K562 (cell line): ENCODE measurements around the gene INCA1. TPM values are rescaled to one million over a fixed set of nuclear protein-coding genes. Genes with fewer than 3 reads are reported as not detected.

ENCODE experiments used
- ATAC-seq: fragments of 200-7000 bp; cut with Tn5 transposase; 3 replicates; pipeline ENCODE4 v1.9.1; 2020; ENCODE audit warnings: moderate library complexity
- BruUV-seq: library from RNA; stranded (reverse); fragments of 400-500 nt; replicated peaks from 2 replicates; lab custom pipeline; 2021; lab: Mats Ljungman, UMichigan
- CTCF ChIA-PET: fragments of 300-600 bp; formaldehyde crosslinking; extraction: SDS; loops from one replicate; lab custom pipeline; 2021; ENCODE audit warnings: low intra/inter-chr PET ratio; lab: Yijun Ruan, JAX
- POLR2A ChIA-PET: fragments of 300-600, 350-650 bp; sonication (Branson Sonifier 250); formaldehyde crosslinking; extraction: SDS; loops from one replicate; lab custom pipeline; 2021; ENCODE audit warnings: antibody characterized with exemption, inconsistent platforms; lab: Yijun Ruan, JAX
- DNase-seq, 4 experiments: peaks; one replicate each; pipeline versions ENCODE4 v3.0.0 to v3.0.0-alpha.2; 2011 to 2018; ENCODE audit warnings: low spot score in 3 of 4, mixed read lengths in 3 of 4; ENCODE audit errors: extremely low read depth in 1 of 4
- FAIRE-seq: peaks from 2 replicates; lab custom pipeline; 2011; peaks lifted over from hg19 to GRCh38; lab: Jason Lieb, UNC
- H2AFZ ChIP-seq: 2 replicates; pipeline ENCODE4 v1.6.0; 2011; ENCODE audit warnings: low read depth, low read length, control low read depth, inconsistent platforms
- H3K27ac ChIP-seq: fragments of 200-600 bp; 3 replicates; pipeline ENCODE4 v1.8.0; 2011; ENCODE audit warnings: low read depth, mild to moderate bottlenecking, control low read depth, inconsistent platforms, low read length, moderate library complexity, mixed read lengths; ENCODE audit errors: extremely low read depth
- H3K27me3 ChIP-seq, 2 experiments: fragments of 300-600 bp in 1 of 2; 2 replicates in 1 of 2; 3 replicates in 1 of 2; pipeline versions ENCODE4 v1.6.0 to v1.8.0; 2011; ENCODE audit warnings: inconsistent platforms in 2 of 2, low read length in 2 of 2, mild to moderate bottlenecking in 1 of 2, mixed read lengths in 1 of 2, moderate library complexity in 1 of 2; ENCODE audit not compliant: control insufficient read depth in 2 of 2, insufficient read depth in 2 of 2
- H3K36me3 ChIP-seq: fragments of 300-600 bp; 3 replicates; pipeline ENCODE4 v1.8.0; 2011; ENCODE audit warnings: mild to moderate bottlenecking, low read length, inconsistent platforms; ENCODE audit not compliant: control insufficient read depth, insufficient read depth
- H3K4me1 ChIP-seq, 2 experiments: fragments of 200-600 bp in 1 of 2; replicated peaks in 1 of 2; 2 replicates in 1 of 2; 3 replicates in 1 of 2; pipeline versions ENCODE4 v1.5.1 to v1.8.0; 2011; ENCODE audit warnings: inconsistent platforms in 2 of 2, low read length in 2 of 2, mild to moderate bottlenecking in 1 of 2, mixed read lengths in 1 of 2, moderate library complexity in 1 of 2; ENCODE audit not compliant: control insufficient read depth in 2 of 2, insufficient read depth in 2 of 2
- H3K4me2 ChIP-seq: 2 replicates; pipeline ENCODE4 v1.6.1; 2011; ENCODE audit warnings: low read length, control low read depth, inconsistent platforms, mixed read lengths; ENCODE audit not compliant: insufficient read depth
- H3K4me3 ChIP-seq: fragments of 200-600 bp; sonication (generic), shearing (Covaris generic); 2 replicates; pipeline ENCODE4 v1.5.1; 2016; ENCODE audit warnings: control low read depth, inconsistent platforms
- H3K79me2 ChIP-seq: fragments of 200-600 bp; 3 replicates; pipeline ENCODE4 v1.8.0; 2011; ENCODE audit warnings: low read length, inconsistent platforms; ENCODE audit not compliant: control insufficient read depth, insufficient read depth
- H3K9ac ChIP-seq, 2 experiments: 2 replicates each; pipeline versions ENCODE4 v1.6.0 to v1.6.1; 2011; ENCODE audit warnings: low read depth in 2 of 2, low read length in 2 of 2, control low read depth in 1 of 2, inconsistent platforms in 1 of 2, mild to moderate bottlenecking in 1 of 2, mixed read lengths in 1 of 2; ENCODE audit not compliant: insufficient read depth in 1 of 2
- H3K9me1 ChIP-seq: one replicate; pipeline ENCODE4 v1.6.0; 2011; ENCODE audit warnings: inconsistent platforms, mild to moderate bottlenecking, low read length, moderate library complexity; ENCODE audit not compliant: control insufficient read depth, insufficient read depth
- H3K9me3 ChIP-seq: replicated peaks from 2 replicates; pipeline ENCODE4 v1.5.1; 2011; ENCODE audit warnings: low read depth, low read length, inconsistent platforms; ENCODE audit not compliant: control insufficient read depth, insufficient read depth
- H4K20me1 ChIP-seq: replicated peaks from 2 replicates; pipeline ENCODE4 v1.6.1; 2011; ENCODE audit warnings: low read length, inconsistent platforms, mixed read lengths; ENCODE audit not compliant: control insufficient read depth, insufficient read depth
- MTA2 ChIP-seq: fragments of 450-650 bp; IDR thresholded peaks from 2 replicates; pipeline ENCODE4 v1.6.1; 2016; ENCODE audit warnings: low read depth
- NCOA1 ChIP-seq: fragments of 450-650 bp; IDR thresholded peaks from 2 replicates; pipeline ENCODE4 v1.6.1; 2016; ENCODE audit warnings: low read depth
- PTBP1 ChIP-seq: fragments of 200-400 bp; formaldehyde crosslinking; IDR thresholded peaks from 2 replicates; pipeline ENCODE4 v1.6.1; 2017; ENCODE audit warnings: low read depth, low read length
- RUNX1 ChIP-seq: sonication (generic); IDR thresholded peaks from 2 replicates; pipeline ENCODE4 v1.6.1; 2016; ENCODE audit warnings: antibody characterized with exemption, low read depth
- SPI1 ChIP-seq: IDR thresholded peaks from 2 replicates; pipeline ENCODE4 v1.6.1; 2011; ENCODE audit warnings: low read depth, low read length, control low read depth, borderline replicate concordance
- TFAP4 ChIP-seq: sonication (generic); formaldehyde crosslinking; IDR thresholded peaks from 2 replicates; pipeline ENCODE4 v1.8.0; 2022; ENCODE audit warnings: missing genetic modification reagents, mild to moderate bottlenecking, moderate library complexity, borderline replicate concordance
- ZNF184 ChIP-seq: sonication (generic); formaldehyde crosslinking; IDR thresholded peaks from 2 replicates; pipeline ENCODE4 v1.5.0; 2020; ENCODE audit warnings: missing genetic modification reagents
- ZNF212 ChIP-seq: fragments of 450-650 bp; formaldehyde crosslinking; IDR thresholded peaks from 2 replicates; pipeline ENCODE4 v1.4.0; 2020; ENCODE audit warnings: mild to moderate bottlenecking
- WGBS: fragments of 100-300 bp; shearing (Covaris generic); methylation state at CpG from one replicate; pipeline ENCODE4 v1.1.6; 2016; ENCODE audit warnings: low coverage, mixed read lengths; ENCODE audit not compliant: insufficient coverage; ENCODE audit errors: missing lambda C conversion rate; 5-methylcytosine and 5-hydroxymethylcytosine counted together
- in situ Hi-C: fragments of 300-500 bp; cut with MboI; formaldehyde crosslinking; loops from 4 replicates; pipeline ENCODE4 v1.15.0; 2018; ENCODE audit warnings: inconsistent platforms, mixed read lengths
- intact Hi-C: fragments of 100-400 bp; cut with micrococcal nuclease; formaldehyde crosslinking; loops from 2 replicates; pipeline ENCODE4 v1.14.2; 2022
- polyA plus RNA-seq, 8 experiments: library from polyadenylated mRNA; depleted of rRNA in 4 of 8; stranded (reverse) in 5 of 8; unstranded in 3 of 8; fragments of >200 nt; fragmentation: Nextera tagmentation in 2 of 8; fragmentation: Illumina TruSeq in 1 of 8; extraction: Ambion mirVana in 2 of 8; extraction: Trizol in 1 of 8; gene quantifications; 2 replicates each; pipeline versions ENCODE4 v1.2.1 to v1.2.3, GENCODE V29; 2011 to 2014; ENCODE audit warnings: inconsistent platforms in 1 of 8, missing spikeins in 1 of 8
- total RNA-seq, 7 experiments: library from RNA; depleted of rRNA in 6 of 7; stranded (reverse); fragments of >200 nt in 6 of 7; fragmentation: Illumina TruSeq in 2 of 7; extraction: Trizol in 2 of 7; gene quantifications; 2 replicates each; pipeline versions ENCODE4 v1.2.1 to v1.2.3, GENCODE V29; 2011 to 2021; ENCODE audit warnings: low replicate concordance in 1 of 7
- TF ChIP-seq, protein P1 (sequence below): sonication (generic); formaldehyde crosslinking; IDR thresholded peaks from 2 replicates; pipeline ENCODE4 v1.8.0; 2022; ENCODE audit warnings: mild to moderate bottlenecking, missing genetic modification reagents
- TF ChIP-seq, protein P2 (sequence below): sonication (generic); formaldehyde crosslinking; IDR thresholded peaks from 2 replicates; pipeline ENCODE4 v1.8.1; 2023; ENCODE audit warnings: mild to moderate bottlenecking, missing genetic modification reagents

The INCA1 gene
- total and polyA plus RNA-seq, 9 of the 15 experiments (the other 6 are each of a cell fraction or from before 2014, with no cell fraction given): 0.08 to 0.50 (median 0.13) TPM; not detected in 4

- Histone ChIP-seq H3K9me1 (no peaks in the 10 kb centered on the region), H3K4me1 (peaks cover 0 to 6% of the 10 kb centered on the region in 2 experiments; a peak in 3 of 5 replicates), H3K27ac (no peak overlapping the region), H3K36me3 (no peaks in the 10 kb centered on the region), H3K9me3 (no peaks in the 10 kb centered on the region), H3K79me2 (no peaks in the 10 kb centered on the region), H2AFZ (no peak overlapping the region), H3K4me3 (no peak overlapping the region), H3K9ac (no peak overlapping the region), H3K27me3 (no peaks in the 10 kb centered on the region; a peak in 1 of 5 replicates), H3K4me2 (no peak overlapping the region), H4K20me1 (no peaks in the 10 kb centered on the region)
- in situ Hi-C loops: no loop called here
- POLR2A ChIA-PET: no interaction called here
- TF ChIP-seq PTBP1: no peak
- TF ChIP-seq TFAP4 (CRISPR knock-in tag): no peak
- TF ChIP-seq, protein P1, sequence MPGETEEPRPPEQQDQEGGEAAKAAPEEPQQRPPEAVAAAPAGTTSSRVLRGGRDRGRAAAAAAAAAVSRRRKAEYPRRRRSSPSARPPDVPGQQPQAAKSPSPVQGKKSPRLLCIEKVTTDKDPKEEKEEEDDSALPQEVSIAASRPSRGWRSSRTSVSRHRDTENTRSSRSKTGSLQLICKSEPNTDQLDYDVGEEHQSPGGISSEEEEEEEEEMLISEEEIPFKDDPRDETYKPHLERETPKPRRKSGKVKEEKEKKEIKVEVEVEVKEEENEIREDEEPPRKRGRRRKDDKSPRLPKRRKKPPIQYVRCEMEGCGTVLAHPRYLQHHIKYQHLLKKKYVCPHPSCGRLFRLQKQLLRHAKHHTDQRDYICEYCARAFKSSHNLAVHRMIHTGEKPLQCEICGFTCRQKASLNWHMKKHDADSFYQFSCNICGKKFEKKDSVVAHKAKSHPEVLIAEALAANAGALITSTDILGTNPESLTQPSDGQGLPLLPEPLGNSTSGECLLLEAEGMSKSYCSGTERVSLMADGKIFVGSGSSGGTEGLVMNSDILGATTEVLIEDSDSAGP (CRISPR knock-in tag): no peak
- TF ChIP-seq MTA2: no peak
- TF ChIP-seq SPI1: no peak
- no peak for TF ChIP-seq ZNF184
- TF ChIP-seq ZNF212 (CRISPR knock-in tag): no peak
- TF ChIP-seq NCOA1: no peak
- TF ChIP-seq, protein P2, sequence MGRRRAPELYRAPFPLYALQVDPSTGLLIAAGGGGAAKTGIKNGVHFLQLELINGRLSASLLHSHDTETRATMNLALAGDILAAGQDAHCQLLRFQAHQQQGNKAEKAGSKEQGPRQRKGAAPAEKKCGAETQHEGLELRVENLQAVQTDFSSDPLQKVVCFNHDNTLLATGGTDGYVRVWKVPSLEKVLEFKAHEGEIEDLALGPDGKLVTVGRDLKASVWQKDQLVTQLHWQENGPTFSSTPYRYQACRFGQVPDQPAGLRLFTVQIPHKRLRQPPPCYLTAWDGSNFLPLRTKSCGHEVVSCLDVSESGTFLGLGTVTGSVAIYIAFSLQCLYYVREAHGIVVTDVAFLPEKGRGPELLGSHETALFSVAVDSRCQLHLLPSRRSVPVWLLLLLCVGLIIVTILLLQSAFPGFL: no peak
- no peak for TF ChIP-seq RUNX1
- BruUV-seq: no TSS peak
- intact Hi-C loops: no loop called here
- no peak for FAIRE-seq
- no peak for DNase-seq
- no peak for ATAC-seq
- WGBS: 19% methylated on average over 3 of the region's 5 CpGs
- CTCF ChIA-PET: no interaction called here
Observed at GRCh38 chr17:5034063-5034462, 36.7 kb upstream of the INCA1 start.
